COLO829 (cell line): ENCODE data around the gene IER2.
"Not testable (repeated sequence)": the region's sequence is repeated elsewhere in the genome, so short reads cannot be mapped to it uniquely, and the experiment has no call there.

ENCODE experiments used
- DNase-seq: peaks from one replicate; pipeline ENCODE4 v3.0.0; 2012; ENCODE audit warnings: low spot score

The IER2 gene

GRCh38 chr19:13139633-13140311, 10.4 kb upstream of the IER2 start:
- DNase-seq, result no peak

GRCh38 chr19:13146763-13147563, 3.2 kb upstream of the IER2 start:
- no peak for DNase-seq

GRCh38 chr19:13149173-13149627, 1.0 kb upstream of the IER2 start:
- not testable (repeated sequence) for DNase-seq

- no peak for DNase-seq
Observed at GRCh38 chr19:13149628-13150186, 504 bp upstream of the IER2 start.

DNA sequence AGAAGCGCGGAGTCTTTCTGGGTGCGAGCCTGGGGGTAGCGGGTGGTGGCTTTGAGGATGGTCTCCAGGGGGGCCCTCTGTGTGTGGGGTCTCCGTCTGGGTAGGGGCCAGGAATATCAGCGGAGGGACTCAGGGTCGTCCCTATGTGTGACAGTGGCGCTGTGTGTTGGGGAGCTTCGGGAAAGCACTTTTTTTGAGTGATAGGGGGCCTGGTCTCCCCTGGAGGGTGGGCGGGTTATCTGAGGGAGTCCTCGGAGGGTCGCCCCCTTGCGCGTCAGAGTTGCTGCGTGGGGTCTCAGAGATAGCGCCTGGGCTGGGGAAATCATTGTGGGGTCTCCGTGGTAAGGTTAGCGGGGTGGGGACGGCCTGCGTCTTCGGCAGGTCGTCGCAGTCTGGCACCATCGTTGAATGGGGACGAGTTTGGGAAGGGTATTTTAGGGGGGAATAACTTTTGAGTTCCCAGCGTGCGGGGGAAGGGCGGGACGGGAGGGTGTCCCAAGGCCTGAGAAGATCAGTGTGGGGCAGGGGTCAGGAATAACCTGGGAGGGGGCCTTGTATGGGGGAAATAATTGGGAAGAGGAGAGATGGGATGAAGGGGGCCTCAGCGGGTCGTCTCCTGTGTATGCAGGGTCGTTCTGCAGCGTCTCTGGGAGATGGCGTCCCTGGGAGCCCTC, 857 bp downstream of the IER2 start:
- no peak for DNase-seq

DNA sequence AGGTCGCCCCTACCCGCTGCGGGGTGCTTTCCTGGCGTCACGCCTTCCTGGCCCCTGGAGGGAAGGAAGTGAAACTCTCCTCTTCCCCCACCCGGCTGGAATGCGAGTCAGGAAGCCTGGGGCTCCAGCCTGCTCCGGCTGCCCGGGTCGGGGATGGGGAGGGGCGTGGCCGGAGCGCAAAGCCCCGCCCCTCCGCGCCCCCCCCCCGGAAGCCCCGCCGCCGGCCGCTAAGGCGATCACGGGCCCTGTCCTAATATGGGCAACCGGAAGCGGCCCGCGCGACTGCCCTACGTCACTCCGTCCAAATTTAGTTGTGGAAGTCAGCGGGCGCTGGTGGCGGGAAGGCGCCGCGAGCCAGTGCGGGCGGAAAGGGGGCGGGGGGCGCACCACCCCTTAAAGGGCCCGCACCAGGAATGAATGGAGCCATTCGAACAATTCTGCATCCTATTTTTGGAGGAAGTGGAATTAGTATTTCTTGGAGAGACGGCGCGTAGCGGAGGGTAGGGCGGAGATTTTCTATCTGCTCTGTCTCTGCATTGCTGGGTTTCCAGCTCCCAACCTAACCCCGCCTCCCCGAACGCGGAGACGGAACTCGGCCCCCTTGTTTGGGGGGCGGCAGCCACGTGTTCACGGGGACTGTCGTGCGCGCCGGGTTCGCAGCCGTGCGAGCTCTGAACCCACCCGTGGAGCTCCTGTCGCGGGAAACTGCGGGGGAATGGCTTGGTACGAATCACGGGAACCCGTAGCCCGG, 1.6 kb downstream of the IER2 start:
- DNase-seq, result peak; percentile 93

- no peak for DNase-seq
Observed at GRCh38 chr19:13152356-13152973, 2.3 kb downstream of the IER2 start.

GRCh38 chr19:13152974-13153568, 2.9 kb downstream of the IER2 start:
- DNase-seq, result peak; percentile 96

DNA sequence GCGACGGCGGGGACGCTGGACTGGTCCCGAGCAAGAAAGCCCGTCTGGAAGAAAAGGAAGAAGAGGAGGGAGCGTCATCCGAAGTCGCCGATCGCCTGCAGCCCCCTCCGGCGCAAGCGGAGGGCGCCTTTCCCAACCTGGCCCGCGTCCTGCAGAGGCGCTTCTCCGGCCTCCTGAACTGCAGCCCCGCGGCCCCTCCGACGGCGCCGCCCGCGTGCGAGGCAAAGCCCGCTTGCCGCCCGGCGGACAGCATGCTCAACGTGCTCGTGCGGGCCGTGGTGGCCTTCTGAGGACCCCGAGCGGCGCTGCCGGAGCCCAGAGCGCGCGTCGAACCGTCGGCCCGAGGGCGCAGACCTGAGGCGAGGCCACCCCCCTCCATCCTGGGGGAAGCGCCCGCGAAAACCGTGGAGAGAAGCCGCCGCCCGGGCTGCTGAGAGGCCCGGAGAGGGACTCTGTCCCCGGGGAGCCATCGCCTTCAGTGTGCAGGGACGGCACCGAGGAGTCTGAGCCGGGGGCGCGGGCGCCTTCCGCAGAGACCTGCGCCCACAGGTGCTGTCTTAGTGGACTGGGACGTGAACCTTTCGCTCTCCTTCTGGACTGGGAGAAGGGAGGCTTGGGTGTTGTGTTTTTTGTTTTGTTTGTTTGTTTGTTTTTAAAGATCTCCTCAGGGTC, 3.5 kb downstream of the IER2 start:
- no peak for DNase-seq

DNA sequence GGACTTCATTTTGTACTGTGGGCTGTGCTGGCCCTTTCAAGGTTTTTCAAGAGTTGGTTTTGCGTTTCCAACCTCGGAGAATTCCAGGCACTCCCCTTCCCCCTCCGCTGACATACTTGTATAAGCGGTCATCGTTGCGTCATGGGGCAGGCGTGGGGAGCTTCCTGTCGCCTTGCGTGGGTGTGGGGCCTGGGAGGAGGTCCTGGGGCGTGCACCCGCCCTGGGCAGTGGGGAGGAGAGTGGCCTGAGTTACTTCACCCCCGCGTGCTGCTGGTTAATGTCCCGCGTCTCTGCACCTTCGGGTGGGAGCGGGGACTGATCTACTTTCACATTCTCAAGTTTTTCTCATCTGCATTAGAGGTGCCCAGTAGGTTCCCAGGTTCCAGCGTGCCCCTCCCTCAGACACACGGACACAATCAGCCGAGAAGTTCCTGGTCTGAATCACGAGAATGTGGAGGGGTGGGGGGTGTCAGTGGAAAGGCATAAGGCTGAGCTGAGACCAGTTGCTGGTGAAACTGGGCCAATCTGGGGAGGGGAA, 4.1 kb downstream of the IER2 start:
- DNase-seq, result no peak

DNA sequence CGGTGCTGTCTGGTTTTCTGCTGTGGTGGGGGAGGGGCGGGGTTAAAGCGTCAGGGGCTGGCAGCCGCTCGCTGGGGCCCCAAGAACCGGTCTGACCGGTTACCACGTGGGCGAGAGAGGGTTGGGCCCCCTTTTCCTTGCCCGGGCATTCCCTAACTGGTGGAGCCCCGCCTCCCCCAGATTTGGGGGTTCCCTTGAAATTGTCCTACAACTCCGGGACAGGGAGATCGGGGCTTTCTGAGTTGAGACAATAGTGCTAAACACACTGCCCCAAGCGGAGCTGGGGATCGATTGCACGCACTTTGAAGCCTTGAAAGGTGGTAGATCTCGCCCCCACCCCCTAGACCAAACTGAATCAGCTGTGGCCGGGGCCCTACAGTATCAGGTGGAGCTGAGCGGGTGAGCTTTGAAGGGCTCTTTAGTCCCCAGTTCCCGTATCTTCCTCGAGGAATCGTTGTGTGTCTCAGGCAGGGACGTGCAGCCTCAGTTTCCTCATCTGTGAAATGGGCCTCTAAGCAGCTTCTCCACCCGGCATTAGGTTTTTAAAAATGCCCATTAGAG, 4.8 kb downstream of the IER2 start:
- no peak for DNase-seq

- no peak for DNase-seq
Observed at GRCh38 chr19:13155472-13156359, 5.5 kb downstream of the IER2 start.

DNA sequence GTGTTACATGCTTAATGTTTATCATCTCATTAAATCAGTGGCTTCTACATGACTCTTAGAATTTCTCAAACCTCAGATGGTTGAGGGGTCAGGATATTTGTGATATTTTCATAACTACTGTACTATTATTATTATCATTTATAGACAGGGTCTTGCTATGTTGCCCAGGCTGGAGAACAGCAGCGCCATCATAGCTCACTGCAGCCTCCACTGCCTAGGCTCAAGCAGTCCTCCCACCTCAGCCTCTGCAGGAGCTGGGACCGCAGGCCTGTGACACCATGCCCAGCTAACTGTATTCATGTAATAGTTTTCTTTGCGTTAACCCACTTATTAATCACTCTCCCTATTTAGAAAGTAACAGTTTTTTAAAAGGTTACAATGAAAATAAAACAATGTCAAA, 9.5 kb downstream of the IER2 start:
- no peak for DNase-seq

DNA sequence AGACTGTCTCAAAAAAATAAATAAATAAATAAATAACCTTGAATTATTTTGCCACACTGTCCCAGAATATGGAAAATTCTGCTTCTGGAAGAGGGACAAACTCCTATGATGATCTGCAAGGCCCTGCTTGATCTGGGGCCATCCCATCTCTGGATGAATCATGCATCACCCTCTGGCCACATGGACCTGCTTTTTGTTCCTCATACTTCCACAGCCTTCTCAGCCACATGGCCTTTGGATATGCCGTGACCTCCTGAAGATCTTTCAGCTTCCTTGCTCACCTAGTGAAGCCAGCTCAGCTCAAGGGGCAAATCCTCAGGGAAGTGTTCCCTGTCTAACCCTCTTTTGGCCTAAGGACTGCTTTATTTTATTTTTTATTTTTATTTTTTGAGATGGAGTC, 10.3 kb downstream of the IER2 start:
- DNase-seq, result no peak

- DNase-seq, result peak; percentile 84
Observed at GRCh38 chr19:13162724-13163608, 12.8 kb downstream of the IER2 start.

GRCh38 chr19:13163609-13164342, 13.6 kb downstream of the IER2 start:
- DNase-seq, result peak; percentile 82
